Peyer's patch (tissue), 4 donors: ENCODE results near the gene ASPSCR1. TPM values are rescaled to one million over a fixed set of nuclear protein-coding genes. Genes with fewer than 3 reads are reported as not detected.

Experiments
- DNase-seq, 3 donors: peaks; one replicate each; pipeline ENCODE4 v3.0.0-alpha.2; 2017 to 2019
- H3K27ac ChIP-seq, 4 donors: fragments of 200-600 bp; sonication (generic); one replicate each; pipeline ENCODE4 v1.5.1; 2016 to 2019
- H3K27me3 ChIP-seq, 2 donors: fragments of 200-600 bp; sonication (generic); one replicate each; pipeline ENCODE4 v1.5.1; 2019
- H3K36me3 ChIP-seq, 3 donors: fragments of 200-600 bp; sonication (generic); one replicate each; pipeline ENCODE4 v1.5.1; 2016 to 2019
- H3K4me1 ChIP-seq, 4 donors: fragments of 200-600 bp; sonication (generic); one replicate each; pipeline ENCODE4 v1.5.1; 2016 to 2019
- H3K4me3 ChIP-seq, 4 donors: fragments of 200-600 bp; sonication (generic); 1 replicate in 3 of 4; 2 replicates in 1 of 4; pipeline ENCODE4 v1.5.1; 2016 to 2019; ENCODE audit warnings: mild to moderate bottlenecking in 1 of 4
- H3K9me3 ChIP-seq, 4 donors: fragments of 200-600 bp; sonication (generic); one replicate each; pipeline ENCODE4 v1.5.1; 2016 to 2019; ENCODE audit warnings: mild to moderate bottlenecking in 1 of 4
- POLR2A ChIP-seq, 2 donors: fragments of 450-650 bp; IDR thresholded peaks; one replicate each; pipeline ENCODE4 v1.5.1; 2017; ENCODE audit warnings: antibody characterized with exemption in 2 of 2, mild to moderate bottlenecking in 2 of 2, moderate library complexity in 2 of 2
- total RNA-seq, 4 donors: library from RNA; depleted of rRNA; stranded (reverse); fragments of >200 nt; gene quantifications; one replicate each; pipeline ENCODE4 v1.1.0, GENCODE V29; 2016
- TF ChIP-seq, protein P1 (sequence below), 6 experiments: fragments of 450-650 bp in 4 of 6; fragments of 200-600 bp in 2 of 6; sonication (generic) in 1 of 6; IDR thresholded peaks; one replicate each; pipeline ENCODE4 v1.5.1; 2017 to 2019; ENCODE audit warnings: antibody characterized with exemption in 6 of 6, mild to moderate bottlenecking in 3 of 6, moderate library complexity in 1 of 6

Gene ASPSCR1
- total RNA-seq, 4 donors from 2014 or later, result 31.6 to 70.1 (median 49.9) TPM

DNA sequence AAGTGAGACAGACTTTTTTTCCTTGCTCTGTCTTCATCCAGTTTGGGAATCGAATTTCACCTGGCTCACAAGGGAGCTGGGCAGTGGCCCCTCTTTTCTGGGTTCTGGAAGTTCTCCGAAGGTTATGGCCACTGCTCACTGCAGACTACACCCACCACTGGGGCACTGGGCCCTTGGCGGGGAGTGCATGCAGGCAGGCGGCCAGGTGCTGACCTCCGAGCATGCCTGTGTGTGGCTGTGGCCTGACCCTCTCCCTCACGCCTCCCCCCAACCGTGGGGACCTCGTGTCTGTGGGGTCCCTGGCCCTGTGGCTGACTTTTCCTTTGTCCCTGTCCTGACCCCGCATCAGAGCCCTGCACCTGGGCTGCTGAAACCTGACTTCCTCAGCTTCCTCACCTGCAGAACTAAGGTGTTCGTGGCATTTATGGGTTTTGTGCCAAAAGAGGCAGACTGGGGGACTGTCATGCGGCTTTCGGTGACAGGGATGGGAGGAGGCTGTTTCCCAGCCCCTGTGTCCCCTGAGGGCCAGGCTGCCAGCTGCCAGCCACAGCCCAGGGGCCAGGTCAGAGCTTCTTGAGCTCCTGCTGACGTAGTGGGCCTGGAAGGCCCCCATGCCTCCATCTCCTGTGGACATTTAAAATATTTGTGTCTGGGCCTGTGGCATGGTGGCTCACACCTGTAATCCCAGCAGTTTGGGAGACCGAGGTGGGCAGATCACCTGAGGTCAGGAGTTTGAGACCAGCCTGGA, 21.4 kb downstream of the ASPSCR1 start:
- TF ChIP-seq, protein P1, sequence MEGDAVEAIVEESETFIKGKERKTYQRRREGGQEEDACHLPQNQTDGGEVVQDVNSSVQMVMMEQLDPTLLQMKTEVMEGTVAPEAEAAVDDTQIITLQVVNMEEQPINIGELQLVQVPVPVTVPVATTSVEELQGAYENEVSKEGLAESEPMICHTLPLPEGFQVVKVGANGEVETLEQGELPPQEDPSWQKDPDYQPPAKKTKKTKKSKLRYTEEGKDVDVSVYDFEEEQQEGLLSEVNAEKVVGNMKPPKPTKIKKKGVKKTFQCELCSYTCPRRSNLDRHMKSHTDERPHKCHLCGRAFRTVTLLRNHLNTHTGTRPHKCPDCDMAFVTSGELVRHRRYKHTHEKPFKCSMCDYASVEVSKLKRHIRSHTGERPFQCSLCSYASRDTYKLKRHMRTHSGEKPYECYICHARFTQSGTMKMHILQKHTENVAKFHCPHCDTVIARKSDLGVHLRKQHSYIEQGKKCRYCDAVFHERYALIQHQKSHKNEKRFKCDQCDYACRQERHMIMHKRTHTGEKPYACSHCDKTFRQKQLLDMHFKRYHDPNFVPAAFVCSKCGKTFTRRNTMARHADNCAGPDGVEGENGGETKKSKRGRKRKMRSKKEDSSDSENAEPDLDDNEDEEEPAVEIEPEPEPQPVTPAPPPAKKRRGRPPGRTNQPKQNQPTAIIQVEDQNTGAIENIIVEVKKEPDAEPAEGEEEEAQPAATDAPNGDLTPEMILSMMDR (IDR thresholded peaks at IDR 0.05), result no peak
- no peak for TF ChIP-seq POLR2A (IDR thresholded peaks at IDR 0.05)
- DNase-seq, result no peak
- Histone ChIP-seq H3K36me3 (peaks cover 0 to 5% (median 0%) of the 10 kb centered on the region in 3 donors), H3K9me3 (no peaks in the 10 kb centered on the region), H3K4me3 (no peak overlapping the region), H3K27me3 (no peaks in the 10 kb centered on the region), H3K27ac (no peak overlapping the region), H3K4me1 (peaks cover 0 to 24% (median 0%) of the 10 kb centered on the region in 4 donors)

DNA sequence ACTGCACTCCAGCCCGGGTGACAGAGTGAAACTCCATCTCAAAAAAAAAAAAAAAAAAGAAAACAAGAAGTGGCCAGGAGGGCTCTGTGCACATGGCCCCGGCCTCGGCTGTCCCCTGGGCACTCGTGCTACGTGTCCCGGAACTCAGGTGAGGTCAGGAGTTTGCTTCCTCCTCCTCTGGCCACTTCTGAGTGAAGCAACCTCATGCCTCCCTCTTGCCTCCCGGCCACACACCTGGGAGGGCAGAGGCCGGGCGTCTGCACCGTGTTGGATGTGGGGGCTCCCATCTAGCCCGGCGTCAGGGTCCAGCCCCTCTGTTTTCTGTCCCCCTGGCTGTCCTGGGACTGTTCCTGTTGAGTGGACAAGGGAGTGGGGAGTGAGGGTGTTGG, 22.2 kb downstream of the ASPSCR1 start:
- Histone ChIP-seq H3K27me3 (no peaks in the 10 kb centered on the region), H3K27ac (no peak overlapping the region), H3K36me3 (peaks cover 0 to 5% (median 0%) of the 10 kb centered on the region in 3 donors), H3K9me3 (no peaks in the 10 kb centered on the region), H3K4me3 (no peak overlapping the region), H3K4me1 (peaks cover 0 to 28% (median 0%) of the 10 kb centered on the region in 4 donors)
- no peak for DNase-seq
- TF ChIP-seq POLR2A (IDR thresholded peaks at IDR 0.05), result no peak
- TF ChIP-seq, protein P1 (IDR thresholded peaks at IDR 0.05), result no peak

- H3K4me1 ChIP-seq, result peaks cover 0 to 28% (median 0%) of the 10 kb centered on the region in 4 donors
- peaks cover 0 to 5% (median 0%) of the 10 kb centered on the region in 3 donors for H3K36me3 ChIP-seq
- H3K27ac ChIP-seq, result no peak overlapping the region
- H3K27me3 ChIP-seq, result no peaks in the 10 kb centered on the region
- H3K9me3 ChIP-seq, result no peaks in the 10 kb centered on the region
- H3K4me3 ChIP-seq, result peak overlapping the region in 1 of 4 donors; percentile 19
- no peak for DNase-seq
- TF ChIP-seq POLR2A (IDR thresholded peaks at IDR 0.05), result no peak
- TF ChIP-seq, protein P1 (IDR thresholded peaks at IDR 0.05), result no peak
Measured at GRCh38 chr17:81999976-82000802, 22.8 kb downstream of the ASPSCR1 start.

DNA sequence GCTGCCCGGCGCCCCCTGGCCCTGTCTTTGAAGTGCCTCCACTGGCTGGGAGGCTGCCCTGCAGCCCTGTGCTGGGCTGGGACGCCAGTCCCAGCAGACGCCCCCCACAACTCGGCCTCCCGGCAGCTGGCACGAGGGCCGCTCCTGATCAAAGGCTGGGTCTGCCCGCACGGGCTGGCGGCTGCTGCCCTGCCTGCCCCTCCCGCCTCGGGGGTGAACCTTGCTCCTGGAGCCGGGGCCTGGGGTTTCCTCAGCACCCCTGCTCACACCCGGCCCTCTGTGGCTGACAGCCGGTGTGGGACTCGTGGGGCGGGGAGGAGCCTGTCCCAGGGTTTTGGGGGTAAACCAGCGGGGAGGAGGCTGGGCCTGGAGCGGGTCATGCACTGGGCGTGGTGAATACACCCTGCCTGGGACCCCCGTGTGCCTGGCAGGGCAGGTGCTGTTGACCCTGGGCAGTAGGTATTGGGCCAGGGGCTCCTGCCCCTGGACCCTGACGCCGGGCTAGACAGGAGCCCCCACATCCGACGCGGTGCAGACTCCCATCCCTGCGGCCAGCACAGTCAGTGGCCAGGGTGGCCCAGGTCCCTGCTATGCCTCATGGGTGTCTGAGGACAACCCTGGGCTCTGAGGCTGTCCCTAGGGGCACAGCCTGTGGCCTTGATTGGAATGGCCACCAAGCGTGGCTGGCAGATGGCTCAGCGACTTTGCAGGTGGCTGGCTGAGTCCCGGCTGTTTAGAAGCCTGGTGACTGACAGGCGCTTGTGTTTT, 23.6 kb downstream of the ASPSCR1 start:
- H3K4me1 ChIP-seq, result peaks cover 0 to 28% (median 0%) of the 10 kb centered on the region in 4 donors
- no peaks in the 10 kb centered on the region for H3K27me3 ChIP-seq
- no peak overlapping the region for H3K27ac ChIP-seq
- H3K36me3 ChIP-seq, result peaks cover 0 to 5% (median 0%) of the 10 kb centered on the region in 3 donors
- peak in 2 of 3 donors; percentile 67 to 73 for DNase-seq
- no peak for TF ChIP-seq POLR2A (IDR thresholded peaks at IDR 0.05)
- TF ChIP-seq, protein P1 (IDR thresholded peaks at IDR 0.05), result no peak
- H3K4me3 ChIP-seq, result peak overlapping the region in 1 of 4 donors; percentile 19
- no peaks in the 10 kb centered on the region for H3K9me3 ChIP-seq

- no peak for TF ChIP-seq POLR2A (IDR thresholded peaks at IDR 0.05)
- TF ChIP-seq, protein P1 (IDR thresholded peaks at IDR 0.05), result no peak
- Histone ChIP-seq H3K27me3 (no peaks in the 10 kb centered on the region), H3K36me3 (peaks cover 0 to 4% (median 0%) of the 10 kb centered on the region in 3 donors), H3K27ac (no peak overlapping the region), H3K9me3 (no peaks in the 10 kb centered on the region), H3K4me1 (peaks cover 0 to 28% (median 0%) of the 10 kb centered on the region in 4 donors), H3K4me3 (no peak overlapping the region)
- no peak for DNase-seq
Measured at GRCh38 chr17:82001571-82002056, 24.2 kb downstream of the ASPSCR1 start.
